ENCODE results near the gene THOC1.
A peak's percentile ranks its signal among the peaks of the same experiment; 100 is the strongest.
"Not testable (repeated sequence)": the region's sequence is repeated elsewhere in the genome, so short reads cannot be mapped to it uniquely, and the experiment has no call there.

Gene THOC1

GRCh38 chr18:267688-268552 is at the start of gene THOC1:
Gene THOC1, minus strand, starts transcription at chr18:268047. Its CDS starts 28 bp downstream, at chr18:268019.
- peak; percentile 97 for DNase-seq (ENCODE audit: low read depth)

- DNase-seq (ENCODE audit: low read depth): no peak
Measured at GRCh38 chr18:317618-318017, 49.8 kb upstream of the THOC1 start.

- no peak for DNase-seq (ENCODE audit: low read depth)
Measured at GRCh38 chr18:316393-316792, 48.5 kb upstream of the THOC1 start.

GRCh38 chr18:313931-314330 is 46.1 kb upstream of the THOC1 start:
- no peak for DNase-seq (ENCODE audit: low read depth)

GRCh38 chr18:312415-312814 is 44.6 kb upstream of the THOC1 start:
- no peak for DNase-seq (ENCODE audit: low read depth)

GRCh38 chr18:310042-310441 is 42.2 kb upstream of the THOC1 start:
- no peak for DNase-seq (ENCODE audit: low read depth)

- not testable (repeated sequence) for DNase-seq (ENCODE audit: low read depth)
Measured at GRCh38 chr18:308086-308485, 40.2 kb upstream of the THOC1 start.

- DNase-seq (ENCODE audit: low read depth): no peak
Measured at GRCh38 chr18:306608-307255, 38.9 kb upstream of the THOC1 start.

- no peak for DNase-seq (ENCODE audit: low read depth)
Measured at GRCh38 chr18:305003-305501, 37.2 kb upstream of the THOC1 start.

GRCh38 chr18:303607-304006 is 35.8 kb upstream of the THOC1 start:
- no peak for DNase-seq (ENCODE audit: low read depth)

GRCh38 chr18:303011-303410 is 35.2 kb upstream of the THOC1 start:
- DNase-seq (ENCODE audit: low read depth): no peak

GRCh38 chr18:302097-302496 is 34.2 kb upstream of the THOC1 start:
- DNase-seq (ENCODE audit: low read depth): no peak

GRCh38 chr18:297936-298335 is 30.1 kb upstream of the THOC1 start:
- DNase-seq (ENCODE audit: low read depth): no peak

- no peak for DNase-seq (ENCODE audit: low read depth)
Measured at GRCh38 chr18:295756-296490, 28.1 kb upstream of the THOC1 start.

GRCh38 chr18:294566-294965 is 26.7 kb upstream of the THOC1 start:
- DNase-seq (ENCODE audit: low read depth): no peak

GRCh38 chr18:293536-293935 is 25.7 kb upstream of the THOC1 start:
- no peak for DNase-seq (ENCODE audit: low read depth)

- no peak for DNase-seq (ENCODE audit: low read depth)
Measured at GRCh38 chr18:292271-292670, 24.4 kb upstream of the THOC1 start.

- not testable (repeated sequence) for DNase-seq (ENCODE audit: low read depth)
Measured at GRCh38 chr18:289970-290369, 22.1 kb upstream of the THOC1 start.

GRCh38 chr18:289026-289425 is 21.2 kb upstream of the THOC1 start:
- no peak for DNase-seq (ENCODE audit: low read depth)

GRCh38 chr18:286515-287310 is 18.9 kb upstream of the THOC1 start:
- DNase-seq (ENCODE audit: low read depth): no peak

GRCh38 chr18:285817-286216 is 18.0 kb upstream of the THOC1 start:
- no peak for DNase-seq (ENCODE audit: low read depth)

- no peak for DNase-seq (ENCODE audit: low read depth)
Measured at GRCh38 chr18:275486-275885, 7.6 kb upstream of the THOC1 start.

Measured in stimulated activated CD8-positive, alpha-beta memory T cell treated with anti-CD3 and anti-CD28 coated beads, Interleukin-4, amount 100 ng/mL, for 24 hours (primary cell).